ENCODE data around the gene ERGIC3.

The ERGIC3 gene

DNA sequence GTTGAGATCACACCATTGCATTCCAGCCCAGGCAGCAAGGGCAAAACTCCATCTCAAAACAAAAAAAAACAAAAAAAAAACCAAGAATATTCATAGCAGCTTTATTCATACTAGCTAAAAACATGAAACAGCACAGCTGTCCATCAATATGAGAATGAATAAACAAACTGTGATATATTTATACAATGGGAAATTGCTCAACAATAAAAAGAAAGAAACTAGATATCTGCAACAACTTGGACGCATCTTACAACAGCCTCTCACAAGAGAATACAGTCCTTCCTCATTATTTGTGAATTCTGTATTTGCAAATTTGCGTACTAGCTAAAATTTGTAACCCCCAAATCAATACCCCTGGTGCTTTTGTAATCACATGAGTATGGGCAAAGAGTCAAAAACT lies 45.6 kb downstream of the ERGIC3 start:
- Histone ChIP-seq H3K27ac (ENCODE audit: low read depth, low read length, poor library complexity, severe bottlenecking) (no peak overlapping the region), H4K20me1 (ENCODE audit: insufficient read depth, low read length) (no peaks in the 10 kb centered on the region), H3K4me2 (ENCODE audit: low read length) (no peak overlapping the region), H3K9ac (ENCODE audit: low read length) (no peak overlapping the region), H3K27me3 (ENCODE audit: insufficient read depth, low read length) (no peaks in the 10 kb centered on the region), H3K4me1 (ENCODE audit: insufficient read depth, low read length, severe bottlenecking) (no peaks in the 10 kb centered on the region), H3F3A (ENCODE audit: insufficient read depth, low read length) (no peaks in the 10 kb centered on the region), H3K79me2 (ENCODE audit: insufficient read depth, low read length) (no peaks in the 10 kb centered on the region), H3K36me3 (ENCODE audit: insufficient read depth, low read length) (no peaks in the 10 kb centered on the region), H3K4me3 (ENCODE audit: low read depth, low read length, poor library complexity, severe bottlenecking) (no peak overlapping the region), H3K9me3 (ENCODE audit: low read length) (no peaks in the 10 kb centered on the region), H3K9me2 (ENCODE audit: low read depth, low read length) (no peaks in the 10 kb centered on the region), H2AFZ (ENCODE audit: low read length) (no peak overlapping the region)
- TF ChIP-seq, protein P1, sequence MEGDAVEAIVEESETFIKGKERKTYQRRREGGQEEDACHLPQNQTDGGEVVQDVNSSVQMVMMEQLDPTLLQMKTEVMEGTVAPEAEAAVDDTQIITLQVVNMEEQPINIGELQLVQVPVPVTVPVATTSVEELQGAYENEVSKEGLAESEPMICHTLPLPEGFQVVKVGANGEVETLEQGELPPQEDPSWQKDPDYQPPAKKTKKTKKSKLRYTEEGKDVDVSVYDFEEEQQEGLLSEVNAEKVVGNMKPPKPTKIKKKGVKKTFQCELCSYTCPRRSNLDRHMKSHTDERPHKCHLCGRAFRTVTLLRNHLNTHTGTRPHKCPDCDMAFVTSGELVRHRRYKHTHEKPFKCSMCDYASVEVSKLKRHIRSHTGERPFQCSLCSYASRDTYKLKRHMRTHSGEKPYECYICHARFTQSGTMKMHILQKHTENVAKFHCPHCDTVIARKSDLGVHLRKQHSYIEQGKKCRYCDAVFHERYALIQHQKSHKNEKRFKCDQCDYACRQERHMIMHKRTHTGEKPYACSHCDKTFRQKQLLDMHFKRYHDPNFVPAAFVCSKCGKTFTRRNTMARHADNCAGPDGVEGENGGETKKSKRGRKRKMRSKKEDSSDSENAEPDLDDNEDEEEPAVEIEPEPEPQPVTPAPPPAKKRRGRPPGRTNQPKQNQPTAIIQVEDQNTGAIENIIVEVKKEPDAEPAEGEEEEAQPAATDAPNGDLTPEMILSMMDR (IDR thresholded peaks at IDR 0.05; ENCODE audit: low read length): no peak
- no peak for TF ChIP-seq EZH2 (IDR thresholded peaks at IDR 0.05; ENCODE audit: borderline replicate concordance, low read length)

DNA sequence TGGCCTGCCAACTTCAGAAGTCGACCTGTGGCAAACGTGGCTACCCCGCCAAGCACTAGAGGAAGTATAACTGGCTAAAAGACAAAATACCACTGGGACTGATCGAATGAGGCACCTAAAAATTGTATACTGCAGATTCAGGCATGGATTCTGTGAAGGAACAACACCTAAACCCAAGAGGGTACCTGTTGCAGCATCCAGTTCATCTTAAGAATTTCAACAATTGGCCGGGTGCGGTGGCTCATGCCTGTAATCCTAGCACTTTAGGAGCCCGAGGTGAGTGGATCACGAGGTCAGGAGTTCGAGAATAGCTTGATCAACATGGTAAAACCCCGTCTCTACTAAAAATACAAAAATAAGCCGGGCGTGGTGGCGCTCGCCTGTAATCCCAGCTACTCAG lies 46.5 kb downstream of the ERGIC3 start:
- H3K27me3 ChIP-seq (ENCODE audit: insufficient read depth, low read length): no peaks in the 10 kb centered on the region
- H3K4me3 ChIP-seq (ENCODE audit: low read depth, low read length, poor library complexity, severe bottlenecking): no peak overlapping the region
- H3K4me1 ChIP-seq (ENCODE audit: insufficient read depth, low read length, severe bottlenecking): no peaks in the 10 kb centered on the region
- no peak for TF ChIP-seq EZH2 (IDR thresholded peaks at IDR 0.05; ENCODE audit: borderline replicate concordance, low read length)
- TF ChIP-seq, protein P1 (IDR thresholded peaks at IDR 0.05; ENCODE audit: low read length): no peak
- no peak overlapping the region for H2AFZ ChIP-seq (ENCODE audit: low read length)
- H3K36me3 ChIP-seq (ENCODE audit: insufficient read depth, low read length): no peaks in the 10 kb centered on the region
- no peaks in the 10 kb centered on the region for H4K20me1 ChIP-seq (ENCODE audit: insufficient read depth, low read length)
- no peaks in the 10 kb centered on the region for H3K79me2 ChIP-seq (ENCODE audit: insufficient read depth, low read length)
- no peaks in the 10 kb centered on the region for H3K9me2 ChIP-seq (ENCODE audit: low read depth, low read length)
- no peak overlapping the region for H3K27ac ChIP-seq (ENCODE audit: low read depth, low read length, poor library complexity, severe bottlenecking)
- H3F3A ChIP-seq (ENCODE audit: insufficient read depth, low read length): no peaks in the 10 kb centered on the region
- no peak overlapping the region for H3K4me2 ChIP-seq (ENCODE audit: low read length)
- H3K9ac ChIP-seq (ENCODE audit: low read length): no peak overlapping the region
- no peaks in the 10 kb centered on the region for H3K9me3 ChIP-seq (ENCODE audit: low read length)

DNA sequence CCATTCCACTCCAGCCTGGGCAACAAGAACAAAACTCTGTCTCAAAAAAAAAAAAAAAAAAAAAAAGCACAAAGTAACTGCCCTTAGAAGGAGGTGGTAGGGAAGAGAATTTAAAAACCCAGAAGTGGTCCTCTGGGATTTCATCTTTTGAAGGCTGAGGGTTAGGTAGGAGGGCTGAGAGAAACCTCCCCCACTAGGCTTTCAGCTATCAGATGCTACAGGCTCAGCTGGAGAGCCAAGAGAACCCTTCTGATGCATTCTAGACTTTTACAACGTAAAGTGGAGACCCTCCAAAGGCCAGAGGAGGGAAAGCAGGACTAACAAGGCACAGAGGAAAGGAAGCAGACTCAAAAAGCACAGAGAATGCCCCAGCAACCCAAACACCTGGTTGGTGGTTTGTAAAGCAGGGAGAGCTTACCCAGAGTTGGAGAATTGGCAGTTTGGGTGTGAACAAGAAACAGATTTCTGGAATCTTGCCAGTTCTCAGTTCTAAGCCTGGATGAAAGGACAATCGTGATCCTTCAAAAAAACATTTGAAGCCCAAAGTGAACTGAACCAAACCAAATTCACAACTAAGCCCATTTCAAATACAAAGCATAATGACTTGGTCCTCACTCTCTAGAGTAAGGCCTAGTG lies 50.6 kb downstream of the ERGIC3 start:
- H3K4me1 ChIP-seq (ENCODE audit: insufficient read depth, low read length, severe bottlenecking): no peaks in the 10 kb centered on the region
- no peaks in the 10 kb centered on the region for H3F3A ChIP-seq (ENCODE audit: insufficient read depth, low read length)
- H3K9me2 ChIP-seq (ENCODE audit: low read depth, low read length): no peaks in the 10 kb centered on the region
- H3K9me3 ChIP-seq (ENCODE audit: low read length): no peaks in the 10 kb centered on the region
- H3K79me2 ChIP-seq (ENCODE audit: insufficient read depth, low read length): no peaks in the 10 kb centered on the region
- H3K27me3 ChIP-seq (ENCODE audit: insufficient read depth, low read length): no peaks in the 10 kb centered on the region
- no peak overlapping the region for H2AFZ ChIP-seq (ENCODE audit: low read length)
- no peak for TF ChIP-seq EZH2 (IDR thresholded peaks at IDR 0.05; ENCODE audit: borderline replicate concordance, low read length)
- TF ChIP-seq, protein P1 (IDR thresholded peaks at IDR 0.05; ENCODE audit: low read length): no peak
- no peak overlapping the region for H3K4me3 ChIP-seq (ENCODE audit: low read depth, low read length, poor library complexity, severe bottlenecking)
- no peak overlapping the region for H3K9ac ChIP-seq (ENCODE audit: low read length)
- H4K20me1 ChIP-seq (ENCODE audit: insufficient read depth, low read length): no peaks in the 10 kb centered on the region
- H3K27ac ChIP-seq (ENCODE audit: low read depth, low read length, poor library complexity, severe bottlenecking): no peak overlapping the region
- H3K4me2 ChIP-seq (ENCODE audit: low read length): no peak overlapping the region
- no peaks in the 10 kb centered on the region for H3K36me3 ChIP-seq (ENCODE audit: insufficient read depth, low read length)
